IgD-negative memory B cell (primary cell): ENCODE measurements around the gene NPAS3. TPM values are rescaled to one million over a fixed set of nuclear protein-coding genes. Genes with fewer than 3 reads are reported as not detected.

Experiments used
- H3K27ac Mint-ChIP-seq, 3 donors: one replicate each; pipeline ENCODE4 v1.8.0; 2020 to 2022; ENCODE audit warnings: mild to moderate bottlenecking in 3 of 3, mixed read lengths in 3 of 3, moderate library complexity in 1 of 3
- H3K27me3 Mint-ChIP-seq: one replicate; pipeline ENCODE4 v1.8.0; 2021; ENCODE audit warnings: mixed read lengths
- H3K36me3 Mint-ChIP-seq: one replicate; pipeline ENCODE4 v1.8.0; 2020; ENCODE audit warnings: mild to moderate bottlenecking, mixed read lengths
- H3K4me1 Mint-ChIP-seq, 3 donors: one replicate each; pipeline ENCODE4 v1.8.0; 2020 to 2022; ENCODE audit warnings: mixed read lengths in 3 of 3, mild to moderate bottlenecking in 1 of 3
- H3K4me3 Mint-ChIP-seq, 4 donors: one replicate each; pipeline ENCODE4 v1.8.0; 2020 to 2022; ENCODE audit warnings: mild to moderate bottlenecking in 4 of 4, mixed read lengths in 4 of 4, moderate library complexity in 3 of 4
- H3K9me3 Mint-ChIP-seq, 3 donors: one replicate each; pipeline ENCODE4 v1.8.0; 2020 to 2021; ENCODE audit warnings: mixed read lengths in 3 of 3, mild to moderate bottlenecking in 1 of 3
- polyA plus RNA-seq: library from polyadenylated mRNA; unstranded; fragments of 300-500 nt; fragmentation: Illumina TruSeq; gene quantifications from one replicate; pipeline ENCODE4 v1.2.3, GENCODE V29; 2021

NPAS3 gene
- polyA plus RNA-seq, 1 donor from 2014 or later: not detected

GRCh38 chr14:33188880-33189279 is 250.2 kb downstream of the NPAS3 start:
- peaks cover 1 to 4% (median 3%) of the 10 kb centered on the region in 3 donors for H3K9me3 Mint-ChIP-seq
- no peaks in the 10 kb centered on the region for H3K36me3 Mint-ChIP-seq
- no peaks in the 10 kb centered on the region for H3K4me1 Mint-ChIP-seq
- no peaks in the 10 kb centered on the region for H3K27me3 Mint-ChIP-seq
- H3K27ac Mint-ChIP-seq: no peak overlapping the region
- no peak overlapping the region for H3K4me3 Mint-ChIP-seq

DNA sequence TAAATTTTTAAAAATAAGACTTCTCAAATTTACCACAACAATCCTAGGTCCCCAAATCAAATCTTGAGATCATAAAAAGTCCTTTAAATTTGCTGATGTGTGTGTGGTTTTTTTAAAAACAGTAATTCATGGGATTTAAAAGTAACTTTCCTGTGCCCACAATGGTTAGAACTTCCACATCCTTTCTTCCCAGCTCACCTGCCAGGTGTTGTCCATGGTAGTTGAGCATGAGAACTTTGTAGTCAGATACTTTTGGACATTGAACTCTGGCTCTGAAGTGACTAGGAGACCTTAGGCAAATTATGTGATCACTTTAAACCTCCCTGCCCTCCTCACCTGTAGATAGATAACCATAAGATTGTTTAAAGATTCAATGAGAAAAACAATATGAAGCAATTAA is 253.2 kb downstream of the NPAS3 start:
- Mint-ChIP-seq H3K4me1 (no peaks in the 10 kb centered on the region), H3K9me3 (peaks cover 0 to 6% (median 1%) of the 10 kb centered on the region in 3 donors), H3K27me3 (no peaks in the 10 kb centered on the region), H3K4me3 (no peak overlapping the region), H3K36me3 (no peaks in the 10 kb centered on the region), H3K27ac (no peak overlapping the region)

- H3K4me3 Mint-ChIP-seq: no peak overlapping the region
- H3K27me3 Mint-ChIP-seq: no peaks in the 10 kb centered on the region
- H3K4me1 Mint-ChIP-seq: no peaks in the 10 kb centered on the region
- peaks cover 0 to 5% (median 4%) of the 10 kb centered on the region in 3 donors for H3K9me3 Mint-ChIP-seq
- peak overlapping the region in 1 of 3 donors; percentile 59 for H3K27ac Mint-ChIP-seq
- no peaks in the 10 kb centered on the region for H3K36me3 Mint-ChIP-seq
Observed at GRCh38 chr14:33194551-33194950, 255.9 kb downstream of the NPAS3 start.

DNA sequence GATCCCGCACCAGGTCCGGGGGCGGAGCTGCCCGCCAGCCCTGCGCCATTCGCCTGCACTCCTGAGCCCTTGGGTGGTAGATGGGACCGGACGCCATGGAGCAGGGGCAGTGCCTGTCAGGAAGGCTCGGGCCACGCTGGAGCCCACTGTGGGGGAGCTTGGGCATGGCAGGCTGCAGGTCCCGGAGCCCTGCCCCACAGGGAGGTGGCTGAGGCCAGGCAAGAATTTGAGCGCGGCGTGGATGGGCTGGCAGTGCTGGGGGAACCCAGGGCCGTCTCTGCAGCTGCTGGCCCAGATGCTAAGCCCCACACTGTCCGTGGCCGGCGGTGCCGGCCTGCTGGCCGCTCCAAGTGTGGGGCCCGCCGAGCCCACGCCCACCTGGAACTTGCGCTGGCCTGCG is 260.0 kb downstream of the NPAS3 start:
- H3K36me3 Mint-ChIP-seq: no peaks in the 10 kb centered on the region
- H3K4me3 Mint-ChIP-seq: no peak overlapping the region
- H3K27ac Mint-ChIP-seq: no peak overlapping the region
- peaks cover 2 to 4% (median 4%) of the 10 kb centered on the region in 3 donors for H3K9me3 Mint-ChIP-seq
- H3K4me1 Mint-ChIP-seq: no peaks in the 10 kb centered on the region
- no peaks in the 10 kb centered on the region for H3K27me3 Mint-ChIP-seq

DNA sequence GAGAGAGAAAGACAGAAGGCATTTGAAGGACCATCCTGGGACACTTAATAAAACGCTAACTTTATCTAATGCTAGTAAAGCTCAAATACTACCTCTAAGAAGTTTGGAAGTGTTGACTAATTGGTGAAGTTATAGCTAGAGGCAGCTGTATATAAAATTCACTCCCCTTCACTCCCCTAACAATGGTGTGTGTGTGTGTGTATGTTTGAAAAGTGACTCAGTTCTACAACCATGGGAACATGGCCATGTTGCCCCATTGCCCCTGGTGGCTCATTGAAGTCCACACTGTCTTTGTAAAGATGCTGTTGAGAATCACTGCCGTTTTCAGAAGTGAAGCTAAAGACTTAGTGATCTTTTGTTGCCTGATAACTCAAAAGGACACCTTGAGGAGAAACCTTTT is 262.4 kb downstream of the NPAS3 start:
- Mint-ChIP-seq H3K4me1 (no peaks in the 10 kb centered on the region), H3K4me3 (no peak overlapping the region), H3K27me3 (no peaks in the 10 kb centered on the region), H3K27ac (no peak overlapping the region), H3K9me3 (peaks cover 0 to 6% (median 4%) of the 10 kb centered on the region in 3 donors), H3K36me3 (no peaks in the 10 kb centered on the region)

- Mint-ChIP-seq H3K36me3 (no peaks in the 10 kb centered on the region), H3K9me3 (peaks cover 0 to 6% (median 4%) of the 10 kb centered on the region in 3 donors), H3K4me1 (no peaks in the 10 kb centered on the region), H3K27ac (no peak overlapping the region), H3K27me3 (no peaks in the 10 kb centered on the region), H3K4me3 (no peak overlapping the region)
Observed at GRCh38 chr14:33206981-33207380, 268.3 kb downstream of the NPAS3 start.

DNA sequence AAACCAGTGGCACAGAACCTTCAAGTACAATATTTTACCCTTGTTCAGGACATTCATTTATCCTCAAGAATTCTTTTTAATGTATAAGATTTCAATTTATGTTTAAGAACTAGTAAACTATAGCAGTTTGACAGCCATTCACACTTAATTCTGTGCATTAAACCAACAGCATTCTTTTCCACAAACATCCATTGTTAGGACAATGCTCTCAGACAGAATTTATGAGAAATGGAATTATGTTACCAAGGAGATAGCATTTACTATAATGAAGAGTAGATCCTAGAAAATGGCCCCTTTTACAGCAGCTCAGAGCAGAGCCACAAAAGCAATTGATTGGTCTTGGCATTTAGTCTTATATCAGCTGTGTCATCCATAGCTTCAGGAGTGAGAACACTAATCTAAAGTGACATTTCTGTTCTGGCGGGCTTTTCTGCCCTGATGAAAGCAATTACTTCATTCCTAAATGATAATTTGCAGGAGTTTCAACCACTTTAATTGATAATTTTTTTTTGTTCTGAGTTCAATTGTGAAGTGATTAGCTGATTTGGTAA is 268.9 kb downstream of the NPAS3 start:
- Mint-ChIP-seq H3K27me3 (no peaks in the 10 kb centered on the region), H3K9me3 (peaks cover 0 to 6% (median 4%) of the 10 kb centered on the region in 3 donors), H3K4me1 (no peaks in the 10 kb centered on the region), H3K27ac (no peak overlapping the region), H3K4me3 (no peak overlapping the region), H3K36me3 (no peaks in the 10 kb centered on the region)

DNA sequence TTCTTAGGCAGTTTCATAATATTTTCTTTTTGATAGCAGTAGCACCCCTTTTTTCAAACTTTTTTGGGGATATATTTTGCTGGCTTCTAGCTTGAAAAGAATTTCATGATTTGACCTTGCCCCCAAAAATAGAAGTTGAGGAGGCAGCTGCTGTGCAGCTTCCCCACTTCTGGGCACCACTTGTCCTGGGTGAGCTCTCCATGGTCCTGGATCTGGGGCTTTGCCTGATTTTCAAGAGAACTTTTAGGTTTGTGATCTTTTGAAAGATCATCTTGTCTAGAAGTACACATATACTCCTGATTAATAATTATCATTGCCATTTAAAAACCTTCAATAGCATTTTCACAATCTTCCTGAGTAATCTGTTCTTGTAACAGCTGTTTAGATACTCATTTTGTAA is 271.6 kb downstream of the NPAS3 start:
- H3K4me3 Mint-ChIP-seq: no peak overlapping the region
- peaks cover 0 to 6% (median 2%) of the 10 kb centered on the region in 3 donors for H3K9me3 Mint-ChIP-seq
- no peak overlapping the region for H3K27ac Mint-ChIP-seq
- no peaks in the 10 kb centered on the region for H3K4me1 Mint-ChIP-seq
- no peaks in the 10 kb centered on the region for H3K36me3 Mint-ChIP-seq
- H3K27me3 Mint-ChIP-seq: no peaks in the 10 kb centered on the region

DNA sequence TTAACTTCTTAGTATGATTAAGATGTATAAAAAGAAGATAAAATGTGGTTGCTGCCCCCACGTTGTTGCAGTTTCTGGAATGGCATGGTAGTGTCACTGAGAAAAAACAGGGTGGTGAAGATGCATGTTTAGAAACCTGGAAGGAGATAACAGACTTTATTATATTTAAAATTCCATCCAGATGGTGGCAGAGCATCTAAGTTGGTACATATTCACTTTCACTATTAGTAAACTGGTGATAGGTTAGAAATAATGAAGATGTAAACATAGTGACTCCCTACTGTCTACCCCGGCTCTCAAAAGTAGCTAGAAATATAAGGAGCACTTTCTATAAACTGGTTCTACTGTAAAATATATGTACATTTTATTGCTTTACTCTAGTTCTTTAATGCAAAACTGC is 279.3 kb downstream of the NPAS3 start:
- Mint-ChIP-seq H3K36me3 (no peaks in the 10 kb centered on the region), H3K9me3 (peaks cover 0 to 5% (median 2%) of the 10 kb centered on the region in 3 donors), H3K27ac (no peak overlapping the region), H3K4me1 (no peaks in the 10 kb centered on the region), H3K27me3 (no peaks in the 10 kb centered on the region), H3K4me3 (no peak overlapping the region)

- no peak overlapping the region for H3K4me3 Mint-ChIP-seq
- no peak overlapping the region for H3K27ac Mint-ChIP-seq
- H3K4me1 Mint-ChIP-seq: no peaks in the 10 kb centered on the region
- peaks cover 0 to 5% (median 2%) of the 10 kb centered on the region in 3 donors for H3K9me3 Mint-ChIP-seq
- H3K27me3 Mint-ChIP-seq: no peaks in the 10 kb centered on the region
- H3K36me3 Mint-ChIP-seq: no peaks in the 10 kb centered on the region
Observed at GRCh38 chr14:33219957-33220356, 281.3 kb downstream of the NPAS3 start.

DNA sequence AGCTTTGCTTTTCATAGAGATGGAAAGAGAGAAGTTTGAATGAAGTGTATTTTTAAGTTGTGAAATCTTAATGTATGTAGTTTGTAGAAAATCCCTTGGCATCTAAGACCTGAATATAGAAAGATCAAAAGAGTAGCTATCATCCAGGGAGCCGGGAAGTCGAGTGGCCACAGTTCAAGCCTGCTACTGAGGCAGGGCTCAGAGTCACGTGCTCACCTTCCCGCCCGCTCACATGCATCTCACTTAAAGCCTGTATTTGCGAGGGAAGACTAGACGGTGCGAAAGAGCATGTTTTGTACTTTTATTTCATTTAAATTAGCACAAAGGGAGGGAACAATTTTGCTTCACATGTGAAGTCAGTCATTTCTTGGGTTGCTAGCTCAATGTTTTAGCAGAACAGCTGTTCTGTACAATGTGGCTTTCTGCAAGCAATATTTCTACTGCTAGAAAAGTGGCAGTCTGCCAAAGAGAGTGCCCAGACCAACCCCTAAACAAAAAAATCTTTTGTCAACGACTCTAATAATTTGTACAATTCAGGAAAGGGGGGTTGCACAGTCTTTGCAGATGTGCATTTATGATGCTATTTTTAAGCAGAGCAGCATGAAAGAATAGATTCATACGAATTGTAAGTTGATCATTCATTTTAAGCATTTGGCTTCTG is 290.7 kb downstream of the NPAS3 start:
- Mint-ChIP-seq H3K36me3 (no peaks in the 10 kb centered on the region), H3K27ac (no peak overlapping the region), H3K27me3 (no peaks in the 10 kb centered on the region), H3K4me1 (no peaks in the 10 kb centered on the region), H3K4me3 (no peak overlapping the region), H3K9me3 (peaks cover 0 to 9% (median 0%) of the 10 kb centered on the region in 3 donors)

DNA sequence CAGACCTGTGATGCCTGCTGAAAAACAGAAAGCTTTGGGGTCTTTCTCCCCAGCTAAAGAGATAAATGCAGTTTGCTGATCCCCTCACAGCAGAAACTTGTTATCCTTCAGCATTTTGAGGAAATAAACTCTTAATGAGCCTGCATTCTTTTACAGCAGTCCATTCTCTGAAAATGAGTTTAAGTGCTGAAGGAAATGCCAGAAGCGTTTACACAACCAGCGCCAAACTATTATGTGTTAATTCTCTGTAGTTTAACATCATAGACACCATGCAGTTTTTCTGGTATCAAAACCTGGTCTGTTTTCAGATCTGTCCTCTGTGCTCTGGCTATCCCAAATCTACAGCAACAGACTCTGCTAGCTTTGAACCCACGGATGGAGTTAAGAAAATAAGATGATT is 291.3 kb downstream of the NPAS3 start:
- H3K4me3 Mint-ChIP-seq: no peak overlapping the region
- no peaks in the 10 kb centered on the region for H3K27me3 Mint-ChIP-seq
- H3K9me3 Mint-ChIP-seq: peaks cover 0 to 9% (median 0%) of the 10 kb centered on the region in 3 donors
- no peak overlapping the region for H3K27ac Mint-ChIP-seq
- H3K36me3 Mint-ChIP-seq: no peaks in the 10 kb centered on the region
- no peaks in the 10 kb centered on the region for H3K4me1 Mint-ChIP-seq

DNA sequence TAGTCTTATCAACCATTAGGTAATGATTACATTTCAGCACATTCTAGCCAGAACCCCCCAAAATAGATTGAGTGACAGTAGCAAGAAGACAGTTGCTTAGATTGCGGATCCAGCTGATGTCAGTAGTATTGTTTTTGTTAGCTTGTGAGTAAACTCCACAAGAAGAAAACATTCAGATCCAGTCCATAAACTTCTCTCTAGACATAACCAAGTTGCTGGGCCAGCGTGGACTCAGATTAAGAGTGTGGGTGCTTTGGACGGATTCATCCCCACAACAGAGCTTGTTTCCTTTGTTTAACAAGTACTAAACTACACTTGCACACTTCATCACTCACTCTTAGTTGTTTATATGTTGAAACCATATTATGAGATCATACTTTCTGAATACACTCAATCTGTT is 293.4 kb downstream of the NPAS3 start:
- H3K36me3 Mint-ChIP-seq: no peaks in the 10 kb centered on the region
- H3K27me3 Mint-ChIP-seq: no peaks in the 10 kb centered on the region
- H3K4me1 Mint-ChIP-seq: no peaks in the 10 kb centered on the region
- H3K27ac Mint-ChIP-seq: no peak overlapping the region
- peaks cover 0 to 9% (median 0%) of the 10 kb centered on the region in 3 donors for H3K9me3 Mint-ChIP-seq
- H3K4me3 Mint-ChIP-seq: no peak overlapping the region

DNA sequence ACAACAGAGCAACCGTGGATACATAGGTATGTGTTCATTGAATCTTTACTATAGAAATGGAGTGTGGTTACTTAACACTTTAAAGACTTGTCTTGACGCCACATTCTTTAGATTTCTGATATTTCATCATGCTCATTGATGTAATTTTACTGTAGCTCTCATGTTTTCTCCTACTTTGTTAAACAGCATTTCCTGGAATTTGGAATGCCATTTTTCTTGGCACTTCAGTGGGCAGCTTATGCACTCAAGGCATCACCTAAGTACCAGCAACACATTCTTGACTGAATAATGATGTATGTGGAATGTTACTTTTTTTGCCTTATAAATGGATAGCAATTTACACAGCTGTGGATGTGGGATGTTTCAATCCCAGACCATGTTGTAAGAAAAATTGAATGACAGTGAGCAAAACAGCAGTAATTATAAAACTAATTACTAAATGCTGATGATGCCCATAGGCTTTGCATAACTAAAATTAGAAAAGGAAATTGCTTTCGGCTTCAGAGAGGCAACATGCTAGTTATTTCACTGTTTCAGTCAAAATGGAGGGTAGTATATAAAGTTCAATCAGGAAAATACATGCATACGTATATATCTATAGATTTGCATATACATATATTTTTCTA is 298.5 kb downstream of the NPAS3 start:
- no peak overlapping the region for H3K4me3 Mint-ChIP-seq
- no peaks in the 10 kb centered on the region for H3K27me3 Mint-ChIP-seq
- H3K36me3 Mint-ChIP-seq: no peaks in the 10 kb centered on the region
- no peak overlapping the region for H3K27ac Mint-ChIP-seq
- H3K4me1 Mint-ChIP-seq: no peaks in the 10 kb centered on the region
- H3K9me3 Mint-ChIP-seq: peaks cover 0 to 4% (median 0%) of the 10 kb centered on the region in 3 donors

GRCh38 chr14:33239465-33239864 is 300.8 kb downstream of the NPAS3 start:
- no peaks in the 10 kb centered on the region for H3K36me3 Mint-ChIP-seq
- H3K27me3 Mint-ChIP-seq: no peaks in the 10 kb centered on the region
- H3K4me1 Mint-ChIP-seq: no peaks in the 10 kb centered on the region
- H3K4me3 Mint-ChIP-seq: no peak overlapping the region
- no peak overlapping the region for H3K27ac Mint-ChIP-seq
- no peaks in the 10 kb centered on the region for H3K9me3 Mint-ChIP-seq

- Mint-ChIP-seq H3K27ac (no peak overlapping the region), H3K4me1 (no peaks in the 10 kb centered on the region), H3K4me3 (no peak overlapping the region), H3K36me3 (no peaks in the 10 kb centered on the region), H3K27me3 (no peaks in the 10 kb centered on the region), H3K9me3 (peaks cover 0 to 2% (median 0%) of the 10 kb centered on the region in 3 donors)
Observed at GRCh38 chr14:33240466-33240865, 301.8 kb downstream of the NPAS3 start.
